Hepatocyte (in vitro differentiated cells): ENCODE data around the gene SLC31A1. TPM values are rescaled to one million over a fixed set of nuclear protein-coding genes. Genes with fewer than 3 reads are reported as not detected.

Source experiments
- DNase-seq: peaks from one replicate; pipeline ENCODE4 v3.0.0-alpha.2; 2016; ENCODE audit warnings: low spot score
- H2AFZ ChIP-seq: fragments of 200-600 bp; sonication (generic); 2 replicates; pipeline ENCODE4 v1.6.0; 2016; ENCODE audit warnings: antibody characterized with exemption, mild to moderate bottlenecking
- H3K27ac ChIP-seq: fragments of 200-600 bp; sonication (generic); 2 replicates; pipeline ENCODE4 v1.5.1; 2016; ENCODE audit warnings: mild to moderate bottlenecking
- H3K27me3 ChIP-seq: fragments of 200-600 bp; sonication (generic); 2 replicates; pipeline ENCODE4 v1.6.1; 2016
- H3K36me3 ChIP-seq: fragments of 200-600 bp; sonication (generic); replicated peaks from 2 replicates; pipeline ENCODE4 v1.5.1; 2016; ENCODE audit warnings: low read depth; ENCODE audit not compliant: insufficient read depth
- H3K4me1 ChIP-seq: fragments of 200-600 bp; sonication (generic); 2 replicates; pipeline ENCODE4 v1.5.1; 2016; ENCODE audit warnings: mild to moderate bottlenecking, moderate library complexity; ENCODE audit not compliant: insufficient read depth
- H3K4me2 ChIP-seq: fragments of 200-600 bp; sonication (generic); 2 replicates; pipeline ENCODE4 v1.6.0; 2016
- H3K4me3 ChIP-seq: fragments of 200-600 bp; sonication (generic); 2 replicates; pipeline ENCODE4 v1.5.1; 2016; ENCODE audit warnings: mild to moderate bottlenecking
- H3K79me2 ChIP-seq: fragments of 200-600 bp; sonication (generic); 2 replicates; pipeline ENCODE4 v1.6.0; 2017; ENCODE audit warnings: mild to moderate bottlenecking
- H3K9me2 ChIP-seq: fragments of 200-600 bp; sonication (generic); replicated peaks from 2 replicates; pipeline ENCODE4 v1.6.0; 2017; ENCODE audit warnings: mild to moderate bottlenecking; ENCODE audit not compliant: insufficient read depth
- H3K9me3 ChIP-seq: fragments of 200-600 bp; sonication (generic); 2 replicates; pipeline ENCODE4 v1.5.1; 2016; ENCODE audit warnings: low read depth, mild to moderate bottlenecking
- H4K20me1 ChIP-seq: fragments of 200-600 bp; sonication (generic); 2 replicates; pipeline ENCODE4 v1.6.0; 2016; ENCODE audit warnings: mild to moderate bottlenecking; ENCODE audit not compliant: insufficient read depth, poor library complexity, severe bottlenecking
- CTCF ChIP-seq: fragments of 200-600 bp; sonication (generic); IDR thresholded peaks from 2 replicates; pipeline ENCODE4 v1.5.1; 2016; ENCODE audit warnings: antibody characterized with exemption, mild to moderate bottlenecking; ENCODE audit not compliant: poor library complexity
- EZH2 ChIP-seq: fragments of 200-600 bp; sonication (generic); IDR thresholded peaks from 2 replicates; pipeline ENCODE4 v1.6.1; 2016; ENCODE audit warnings: antibody characterized with exemption, mild to moderate bottlenecking, borderline replicate concordance
- EZH2phosphoT487 ChIP-seq: fragments of 200-600 bp; sonication (generic); IDR thresholded peaks from one replicate; pipeline ENCODE4 v1.6.1; 2018; ENCODE audit warnings: antibody characterized with exemption, mild to moderate bottlenecking, low read depth, moderate library complexity; ENCODE audit not compliant: unreplicated experiment, severe bottlenecking
- WGBS: methylation state at CpG from one replicate; pipeline ENCODE4 v1.1.6; 2016; ENCODE audit warnings: low lambda C conversion rate; ENCODE audit errors: missing lambda C conversion rate; 5-methylcytosine and 5-hydroxymethylcytosine counted together
- polyA plus RNA-seq: library from polyadenylated mRNA; unstranded; fragments of >200 nt; fragmentation: Nextera tagmentation; extraction: Ambion mirVana; gene quantifications from 2 replicates; pipeline ENCODE4 v1.2.1, GENCODE V29; 2016
- total RNA-seq: library from RNA; depleted of rRNA; stranded (reverse); fragments of >200 nt; gene quantifications from 2 replicates; pipeline ENCODE4 v1.2.3, GENCODE V29; 2014

SLC31A1 gene
- total and polyA plus RNA-seq, 2 experiments from 2014 or later = 29.7 to 43.3 TPM

- H3K4me2 ChIP-seq = no peak overlapping the region
- no peak overlapping the region for H3K4me3 ChIP-seq
- no peaks in the 10 kb centered on the region for H3K27me3 ChIP-seq
- no peaks in the 10 kb centered on the region for H3K9me2 ChIP-seq
- no peak overlapping the region for H2AFZ ChIP-seq
- WGBS = 87% methylated on average over 4 of the region's 4 CpGs
- H4K20me1 ChIP-seq = no peaks in the 10 kb centered on the region
- H3K27ac ChIP-seq = no peak overlapping the region
- no peak for TF ChIP-seq CTCF
- TF ChIP-seq EZH2 = no peak
- TF ChIP-seq EZH2phosphoT487 = no peak
- H3K36me3 ChIP-seq = peaks cover 3% of the 10 kb centered on the region
- H3K4me1 ChIP-seq = no peaks in the 10 kb centered on the region
- DNase-seq = no peak
- no peaks in the 10 kb centered on the region for H3K79me2 ChIP-seq
- no peaks in the 10 kb centered on the region for H3K9me3 ChIP-seq
Measured at GRCh38 chr9:113199683-113200329, 21.5 kb upstream of the SLC31A1 start.

- DNase-seq = no peak
- Histone ChIP-seq H3K9me2 (no peaks in the 10 kb centered on the region), H2AFZ (no peak overlapping the region), H4K20me1 (peaks cover 4% of the 10 kb centered on the region), H3K4me3 (no peak overlapping the region), H3K36me3 (no peaks in the 10 kb centered on the region), H3K79me2 (no peaks in the 10 kb centered on the region), H3K27me3 (no peaks in the 10 kb centered on the region), H3K9me3 (no peaks in the 10 kb centered on the region), H3K4me1 (no peaks in the 10 kb centered on the region), H3K27ac (no peak overlapping the region), H3K4me2 (no peak overlapping the region)
- 98% methylated on average over 2 of the region's 2 CpGs for WGBS
- TF ChIP-seq EZH2phosphoT487 = no peak
- TF ChIP-seq CTCF = no peak
- no peak for TF ChIP-seq EZH2
Measured at GRCh38 chr9:113205432-113205831, 15.9 kb upstream of the SLC31A1 start.

GRCh38 chr9:113205861-113206260, 15.5 kb upstream of the SLC31A1 start:
- 100% methylated on average over 1 of the region's 1 CpG for WGBS
- TF ChIP-seq CTCF = no peak
- no peak for TF ChIP-seq EZH2phosphoT487
- no peak for TF ChIP-seq EZH2
- Histone ChIP-seq H3K4me1 (no peaks in the 10 kb centered on the region), H3K27ac (no peak overlapping the region), H3K4me3 (no peak overlapping the region), H3K36me3 (no peaks in the 10 kb centered on the region), H3K9me3 (no peaks in the 10 kb centered on the region), H3K9me2 (no peaks in the 10 kb centered on the region), H3K79me2 (no peaks in the 10 kb centered on the region), H3K27me3 (no peaks in the 10 kb centered on the region), H4K20me1 (peaks cover 4% of the 10 kb centered on the region), H2AFZ (no peak overlapping the region), H3K4me2 (no peak overlapping the region)
- no peak for DNase-seq

GRCh38 chr9:113210815-113211214, 10.5 kb upstream of the SLC31A1 start:
- 98% methylated on average over 10 of the region's 10 CpGs for WGBS
- H3K79me2 ChIP-seq = peaks cover 26% of the 10 kb centered on the region
- H2AFZ ChIP-seq = no peak overlapping the region
- H3K4me3 ChIP-seq = no peak overlapping the region
- no peaks in the 10 kb centered on the region for H3K9me2 ChIP-seq
- no peaks in the 10 kb centered on the region for H3K36me3 ChIP-seq
- no peak overlapping the region for H3K27ac ChIP-seq
- no peak for TF ChIP-seq EZH2
- no peak for TF ChIP-seq EZH2phosphoT487
- TF ChIP-seq CTCF = no peak
- no peaks in the 10 kb centered on the region for H3K27me3 ChIP-seq
- H4K20me1 ChIP-seq = peaks cover 3% of the 10 kb centered on the region
- H3K4me2 ChIP-seq = no peak overlapping the region
- no peaks in the 10 kb centered on the region for H3K4me1 ChIP-seq
- DNase-seq = no peak
- no peaks in the 10 kb centered on the region for H3K9me3 ChIP-seq
